DND-41 (cell line): ENCODE measurements around the gene NTN1.

ENCODE experiments used
- EZH2 ChIP-seq: IDR thresholded peaks from 3 replicates; pipeline ENCODE4 v1.6.1; 2012; ENCODE audit warnings: borderline replicate concordance, low read depth, mild to moderate bottlenecking, moderate library complexity, low read length, inconsistent platforms; ENCODE audit not compliant: severe bottlenecking
- TF ChIP-seq, protein P1 (sequence below): IDR thresholded peaks from 2 replicates; pipeline ENCODE4 v1.5.1; 2012; ENCODE audit warnings: borderline replicate concordance, low read length, moderate library complexity, mild to moderate bottlenecking; ENCODE audit not compliant: poor library complexity, severe bottlenecking; ENCODE audit errors: extremely low read depth

DNA sequence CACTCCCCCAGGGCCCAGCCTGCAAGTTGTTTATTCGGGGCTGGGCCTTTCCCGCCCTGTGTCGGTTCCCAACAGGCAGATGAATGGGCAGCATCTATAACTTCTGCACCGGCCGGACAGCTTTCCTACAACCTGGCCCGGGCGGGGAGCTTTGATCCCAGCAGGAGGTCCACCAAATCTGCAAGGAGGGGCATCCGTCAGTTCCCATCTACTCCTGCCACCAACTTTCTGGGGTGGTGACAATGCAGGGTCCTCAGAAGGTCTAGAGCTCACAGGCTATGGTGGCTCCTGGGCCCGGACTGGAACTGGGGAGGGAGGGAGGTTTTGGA lies 211.9 kb downstream of the NTN1 start:
- TF ChIP-seq, protein P1, sequence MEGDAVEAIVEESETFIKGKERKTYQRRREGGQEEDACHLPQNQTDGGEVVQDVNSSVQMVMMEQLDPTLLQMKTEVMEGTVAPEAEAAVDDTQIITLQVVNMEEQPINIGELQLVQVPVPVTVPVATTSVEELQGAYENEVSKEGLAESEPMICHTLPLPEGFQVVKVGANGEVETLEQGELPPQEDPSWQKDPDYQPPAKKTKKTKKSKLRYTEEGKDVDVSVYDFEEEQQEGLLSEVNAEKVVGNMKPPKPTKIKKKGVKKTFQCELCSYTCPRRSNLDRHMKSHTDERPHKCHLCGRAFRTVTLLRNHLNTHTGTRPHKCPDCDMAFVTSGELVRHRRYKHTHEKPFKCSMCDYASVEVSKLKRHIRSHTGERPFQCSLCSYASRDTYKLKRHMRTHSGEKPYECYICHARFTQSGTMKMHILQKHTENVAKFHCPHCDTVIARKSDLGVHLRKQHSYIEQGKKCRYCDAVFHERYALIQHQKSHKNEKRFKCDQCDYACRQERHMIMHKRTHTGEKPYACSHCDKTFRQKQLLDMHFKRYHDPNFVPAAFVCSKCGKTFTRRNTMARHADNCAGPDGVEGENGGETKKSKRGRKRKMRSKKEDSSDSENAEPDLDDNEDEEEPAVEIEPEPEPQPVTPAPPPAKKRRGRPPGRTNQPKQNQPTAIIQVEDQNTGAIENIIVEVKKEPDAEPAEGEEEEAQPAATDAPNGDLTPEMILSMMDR = no peak
- TF ChIP-seq EZH2 = no peak
